ENCODE results near the gene TRMT2A. TPM values are rescaled to one million over a fixed set of nuclear protein-coding genes. Genes with fewer than 3 reads are reported as not detected.

TRMT2A gene
- total RNA-seq, 1 experiment from 2014 or later, result 50.4 TPM

GRCh38 chr22:20135806-20136602, 19.0 kb upstream of the TRMT2A start:
- no peak for DNase-seq (ENCODE audit: low read depth)

DNA sequence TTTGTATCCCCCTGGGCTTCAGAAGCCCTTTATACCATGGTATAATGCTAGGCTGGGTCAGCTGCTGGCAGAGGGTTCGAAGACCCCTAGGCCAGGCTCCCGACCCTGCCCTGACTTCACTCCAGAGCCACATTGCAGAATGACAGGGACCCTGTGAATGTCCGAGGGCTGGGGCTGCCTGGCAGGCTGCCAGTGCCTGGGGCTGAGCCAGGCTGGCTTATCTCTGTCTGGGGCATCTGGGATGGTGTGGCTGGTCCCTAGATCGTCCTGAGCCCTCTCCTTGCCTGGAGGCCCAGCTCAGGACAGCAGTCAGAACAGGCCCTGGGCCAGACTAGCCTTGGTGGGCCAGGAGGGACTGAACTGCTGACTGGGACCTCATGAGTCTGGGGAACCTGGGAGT, 18.2 kb upstream of the TRMT2A start:
- no peak for DNase-seq (ENCODE audit: low read depth)

- DNase-seq (ENCODE audit: low read depth), result no peak
These were observed 17.0 kb upstream of the TRMT2A start for GRCh38 chr22:20133930-20134549.

- DNase-seq (ENCODE audit: low read depth), result no peak
These were observed 15.7 kb upstream of the TRMT2A start for GRCh38 chr22:20132686-20133246.

GRCh38 chr22:20131859-20132685, 15.0 kb upstream of the TRMT2A start:
- peak; percentile 26 for DNase-seq (ENCODE audit: low read depth)

DNA sequence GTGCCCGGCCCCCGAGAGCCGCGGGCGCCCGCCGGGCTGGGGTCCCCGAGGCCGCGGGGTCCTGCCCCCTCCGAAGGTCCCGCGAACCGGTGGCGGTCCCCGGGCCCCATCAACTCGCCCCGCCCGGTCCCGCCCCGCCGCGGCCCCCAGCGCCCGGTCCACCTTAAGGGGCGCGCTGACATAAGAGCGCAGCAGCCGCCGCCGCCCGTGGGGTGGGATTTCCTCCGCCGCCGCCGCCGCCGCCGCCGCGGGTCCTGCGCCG, 14.5 kb upstream of the TRMT2A start, which contains the start of gene ZDHHC8:
ZDHHC8 (plus strand) TSS at position 208 of the 262 bp plus-strand sequence. CDS start 144 bp downstream, outside the sequence.
- DNase-seq (ENCODE audit: low read depth), result no peak

DNA sequence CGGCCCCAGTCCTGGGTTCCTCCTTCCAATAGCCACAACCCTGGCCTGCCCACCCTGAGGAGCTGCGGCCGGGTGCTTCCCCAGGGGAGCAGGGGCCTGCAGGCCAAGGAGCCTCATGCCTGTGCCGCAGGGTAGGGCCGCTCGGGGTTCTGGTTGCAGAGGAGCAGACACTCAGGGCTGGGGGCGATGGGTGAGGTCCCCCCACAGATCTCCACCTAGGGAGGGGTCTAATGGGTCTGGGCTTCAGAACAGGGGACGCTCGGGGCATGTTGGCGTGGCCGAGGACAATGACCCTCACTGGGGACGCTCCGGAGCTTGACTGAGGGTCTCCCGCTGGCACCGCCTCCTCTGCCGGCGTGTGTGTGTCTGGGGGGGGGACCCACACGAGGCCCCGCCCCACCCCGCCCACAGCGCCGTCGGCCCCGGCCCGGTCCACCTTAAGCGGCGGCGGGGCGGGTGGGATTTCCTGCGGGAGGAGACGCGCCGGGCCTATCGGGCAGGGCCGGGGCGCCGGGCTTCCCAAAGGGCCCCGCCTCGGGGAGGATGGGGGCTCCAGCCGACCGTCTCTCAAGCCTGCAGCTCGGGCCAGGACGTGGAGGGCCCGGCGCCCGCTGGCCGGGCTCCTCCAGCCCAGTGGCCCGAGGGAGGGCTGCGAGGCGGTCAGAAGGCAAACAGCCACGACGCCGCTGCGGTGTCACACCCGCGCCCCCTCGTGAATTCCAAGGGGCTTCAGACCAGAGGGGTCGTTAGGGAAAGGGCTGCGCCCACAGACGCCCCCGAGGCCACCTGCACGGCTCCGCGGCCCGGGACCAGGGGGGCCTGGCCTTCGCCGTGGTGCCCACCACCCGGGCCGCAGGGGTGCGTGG, 13.9 kb upstream of the TRMT2A start:
- DNase-seq (ENCODE audit: low read depth), result peak; percentile 48

GRCh38 chr22:20130319-20130718, 13.3 kb upstream of the TRMT2A start:
- DNase-seq (ENCODE audit: low read depth), result no peak

GRCh38 chr22:20129747-20130014, 12.7 kb upstream of the TRMT2A start:
- no peak for DNase-seq (ENCODE audit: low read depth)

DNA sequence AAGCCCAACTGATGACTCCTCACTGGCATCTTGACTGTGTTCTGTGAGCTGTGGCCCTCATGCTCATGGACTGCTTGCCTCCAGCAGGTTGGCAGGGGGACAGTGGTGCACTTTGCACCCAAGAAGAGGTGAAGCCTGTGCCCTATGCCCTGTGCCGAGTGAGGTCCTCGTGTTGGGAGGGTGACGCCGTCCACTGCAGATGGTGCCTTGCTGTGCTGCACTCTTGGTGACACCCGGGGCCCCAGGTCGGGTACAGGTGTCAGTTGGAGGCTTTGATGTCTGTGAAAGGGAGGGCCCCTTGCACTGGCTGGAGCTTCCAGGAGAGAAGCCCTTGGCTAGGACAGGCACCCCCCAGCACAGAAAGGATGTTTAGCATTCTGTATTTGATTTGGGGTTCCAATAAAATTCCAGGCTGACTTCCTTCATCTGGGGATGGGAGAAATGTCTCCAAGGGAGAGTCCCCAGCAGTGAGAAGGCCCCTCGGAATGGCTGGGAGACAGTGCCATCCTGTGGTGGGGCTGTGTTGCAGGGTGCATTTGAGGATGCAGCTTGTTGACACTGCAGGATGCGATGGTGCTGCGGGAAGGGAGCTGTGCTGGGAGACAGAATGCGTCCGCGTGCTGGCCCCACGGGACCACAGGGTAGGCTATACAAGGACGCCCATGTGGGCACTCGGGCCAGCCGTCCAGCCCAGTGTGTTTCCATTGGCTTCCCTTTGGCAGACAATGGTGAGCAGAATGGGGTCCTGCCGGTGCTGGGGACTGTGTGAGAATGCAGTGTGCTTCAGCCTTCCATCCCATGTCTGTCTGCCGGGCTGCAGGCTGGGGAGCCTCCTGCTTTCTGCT, 12.1 kb upstream of the TRMT2A start:
- peak; percentile 31 for DNase-seq (ENCODE audit: low read depth)

DNA sequence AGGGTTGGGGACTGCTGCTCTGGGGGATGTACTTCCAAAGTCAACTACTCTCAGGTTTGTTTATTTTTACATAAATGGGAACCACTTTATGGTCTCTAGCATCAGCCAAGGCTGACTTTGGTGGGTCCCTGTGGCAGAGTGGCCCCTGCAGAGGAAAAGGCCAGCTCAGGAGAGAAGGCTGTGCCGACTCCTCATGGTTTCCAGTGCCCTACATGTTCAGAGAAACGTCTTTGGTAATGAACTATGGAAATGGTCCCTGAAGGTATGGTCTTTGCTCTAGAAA, 11.5 kb upstream of the TRMT2A start:
- DNase-seq (ENCODE audit: low read depth), result no peak

- no peak for DNase-seq (ENCODE audit: low read depth)
These were observed 11.0 kb upstream of the TRMT2A start for GRCh38 chr22:20127869-20128618.

DNA sequence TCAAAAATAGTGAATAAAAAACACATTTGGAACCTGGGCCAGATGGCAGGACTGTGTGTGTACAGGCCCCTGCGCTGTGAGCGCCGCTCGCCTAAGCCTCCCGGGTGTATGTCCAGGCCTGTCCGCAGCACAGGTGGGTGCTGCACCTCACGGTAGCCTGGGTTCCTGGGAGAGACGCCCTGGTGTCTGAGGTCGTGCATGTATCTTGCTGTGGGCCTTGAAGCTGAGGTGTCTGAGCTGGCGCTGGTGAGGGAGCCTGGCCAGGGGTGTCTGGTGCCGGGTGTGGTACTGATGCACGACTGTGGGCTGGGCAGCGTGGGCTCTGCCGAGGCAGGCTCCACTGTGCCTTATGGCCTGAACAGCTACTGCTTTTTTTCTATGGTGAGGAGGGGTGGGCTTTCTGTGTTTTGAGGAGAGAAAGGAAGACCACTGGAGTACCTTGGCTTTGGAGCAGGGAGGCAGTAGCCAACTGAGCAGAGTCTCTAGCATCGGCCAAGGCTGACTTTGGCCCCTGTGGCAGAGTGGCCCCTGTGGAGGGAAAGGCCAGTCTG, 10.4 kb upstream of the TRMT2A start:
- DNase-seq (ENCODE audit: low read depth), result no peak

DNA sequence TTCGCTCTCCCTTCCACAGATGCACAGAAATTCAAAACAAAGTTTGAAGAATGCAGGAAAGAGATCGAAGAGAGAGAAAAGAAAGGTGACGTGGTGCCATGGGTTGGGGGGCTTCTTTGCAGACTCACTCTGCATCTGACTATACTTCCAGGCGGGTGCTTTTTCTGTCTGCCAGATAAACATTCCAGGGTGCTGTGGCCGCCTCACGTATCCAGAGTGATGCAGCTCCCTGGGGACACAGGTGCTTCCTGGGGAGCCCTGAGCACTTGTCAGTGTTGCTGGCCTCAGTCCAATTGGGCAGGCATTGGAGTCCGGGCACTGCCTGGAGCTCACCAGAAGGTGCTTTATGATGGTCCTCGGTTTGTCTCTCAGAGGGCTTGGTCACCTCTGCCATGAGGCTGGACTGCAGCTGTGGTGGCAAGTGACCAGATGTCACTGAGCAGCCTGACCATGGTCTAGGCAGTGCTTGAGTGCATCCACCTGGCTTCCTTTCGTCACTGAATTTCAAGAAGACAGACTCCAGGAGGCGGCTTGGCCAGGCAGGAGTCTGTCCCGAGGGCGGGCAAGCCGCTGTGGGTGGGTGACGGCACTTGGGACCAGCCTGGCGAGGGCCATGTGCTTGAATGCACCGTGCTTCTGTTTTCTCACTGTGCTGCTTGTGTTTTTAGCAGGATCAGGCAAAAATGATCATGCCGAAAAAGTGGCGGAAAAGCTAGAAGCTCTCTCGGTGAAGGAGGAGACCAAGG, 9.4 kb upstream of the TRMT2A start:
- no peak for DNase-seq (ENCODE audit: low read depth)

GRCh38 chr22:20125201-20126174, 8.5 kb upstream of the TRMT2A start:
- no peak for DNase-seq (ENCODE audit: low read depth)

GRCh38 chr22:20124083-20124787, 7.2 kb upstream of the TRMT2A start:
- DNase-seq (ENCODE audit: low read depth), result no peak
